GM18858 (cell line): ENCODE measurements around the gene CFAP99.

ENCODE experiments used
- ATAC-seq: cut with Tn5 transposase; IDR thresholded peaks from one replicate; pipeline ENCODE4 v1.9.1; 2021; ENCODE audit not compliant: unreplicated experiment

CFAP99 gene

DNA sequence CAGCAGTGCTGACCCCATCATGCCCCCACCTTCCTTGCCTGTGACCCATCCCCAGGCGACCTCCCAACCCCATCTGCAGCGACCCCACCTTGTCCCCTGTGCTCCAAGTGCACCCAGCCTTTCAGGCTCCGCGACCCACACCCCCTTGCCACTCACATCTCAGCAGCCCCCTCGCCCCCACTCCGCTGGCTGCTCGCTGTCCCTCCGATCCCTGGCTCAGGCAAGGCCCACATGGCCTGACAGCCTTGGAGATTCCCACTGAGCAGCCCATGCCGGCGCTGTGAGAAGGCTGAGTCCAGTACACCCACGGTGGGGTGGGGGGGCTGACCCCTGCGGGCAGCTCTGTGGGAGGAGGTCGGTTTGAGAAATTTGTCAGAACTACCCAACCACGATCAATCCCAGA is 9.4 kb upstream of the CFAP99 start:
- ATAC-seq: no peak

DNA sequence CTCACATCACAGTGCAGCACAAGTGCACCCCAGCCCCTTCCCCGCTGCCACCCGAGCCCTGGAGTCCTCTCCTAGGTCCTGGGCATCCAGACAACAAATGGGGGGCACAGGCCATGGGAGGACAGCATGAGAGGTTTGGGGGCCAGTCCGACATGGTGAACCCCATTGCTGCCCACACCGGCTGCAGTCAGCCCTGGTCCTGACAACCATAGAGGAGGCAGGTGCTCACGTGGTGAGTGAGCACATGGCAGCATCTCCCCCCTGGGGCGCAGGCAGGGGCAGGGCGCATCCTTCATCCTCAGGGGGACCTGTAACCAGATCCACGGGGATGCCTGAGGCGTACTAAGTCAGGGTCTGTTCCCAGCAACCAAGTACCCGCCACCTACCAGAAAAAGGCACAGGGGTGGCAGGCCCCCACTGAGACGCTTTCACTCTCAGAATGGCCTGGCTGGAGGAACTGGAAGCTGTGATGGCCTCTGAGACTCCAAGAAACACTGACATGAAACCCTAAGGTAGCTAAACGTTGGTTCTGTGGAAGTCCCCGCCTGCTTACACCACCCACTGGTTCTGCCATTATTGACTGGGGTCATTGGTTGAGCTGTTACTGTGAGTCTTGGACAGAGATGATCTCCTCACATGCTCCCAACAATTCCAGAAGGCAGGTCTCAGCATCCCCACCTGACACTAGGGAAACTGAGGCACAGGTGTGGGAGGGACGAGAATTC is 6.8 kb upstream of the CFAP99 start:
- ATAC-seq: no peak

DNA sequence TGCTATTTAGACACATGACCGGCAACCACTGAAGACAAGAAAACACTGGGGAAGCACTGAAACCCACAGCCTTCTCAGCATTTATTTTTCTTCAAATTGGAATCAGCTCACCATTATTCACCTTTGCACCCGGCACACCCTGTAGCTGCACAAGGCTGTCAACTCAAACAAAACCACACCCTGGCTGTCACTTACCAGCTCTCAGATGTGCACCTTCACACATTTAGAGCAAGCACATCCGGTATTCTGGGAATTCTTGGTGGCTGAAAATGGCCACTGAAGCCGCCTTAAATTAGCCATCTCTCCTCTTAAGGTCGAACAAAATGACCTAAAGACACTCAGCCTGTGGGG is 6.2 kb upstream of the CFAP99 start:
- peak; percentile 20 for ATAC-seq

DNA sequence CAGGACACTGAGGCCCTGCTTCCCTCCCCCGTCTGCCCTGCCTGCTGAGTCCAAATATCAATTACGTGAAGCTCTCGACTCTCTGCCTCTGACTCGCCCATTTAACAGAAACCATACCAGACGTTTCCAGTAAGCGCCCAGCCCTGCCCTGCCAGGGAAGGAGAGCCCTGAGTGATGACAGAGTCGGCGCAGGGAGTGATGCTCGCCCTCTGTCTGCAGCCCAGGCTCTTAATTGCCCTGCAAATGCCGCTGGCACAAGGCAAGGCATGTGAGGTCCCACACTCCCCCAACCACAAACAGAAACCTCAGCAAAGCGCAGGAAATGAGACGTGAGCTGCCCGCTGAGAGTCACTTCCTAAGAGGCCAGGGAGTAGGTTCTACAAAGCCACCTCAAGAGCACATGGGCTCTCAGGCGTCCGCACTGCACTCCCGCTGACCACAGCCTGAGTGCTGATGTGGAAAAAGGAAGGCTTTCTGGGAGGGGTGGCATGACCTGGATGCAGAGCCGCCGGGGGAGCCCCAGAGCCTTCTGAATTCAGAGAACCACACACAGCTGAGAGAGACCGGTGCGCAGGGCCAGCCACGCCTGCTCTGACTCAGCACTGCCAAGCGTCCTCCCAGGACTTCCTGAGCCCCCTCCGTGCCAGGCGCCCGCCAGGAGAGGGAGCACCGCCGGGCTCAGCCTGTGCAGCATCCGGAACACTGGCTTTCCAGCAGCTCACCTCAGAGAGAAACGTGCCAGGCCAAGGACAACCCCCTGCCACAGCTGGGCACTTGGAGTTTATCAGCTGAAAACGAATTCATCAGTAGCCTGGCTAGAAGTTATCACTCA is 5.7 kb upstream of the CFAP99 start:
- ATAC-seq: peak; percentile 43

DNA sequence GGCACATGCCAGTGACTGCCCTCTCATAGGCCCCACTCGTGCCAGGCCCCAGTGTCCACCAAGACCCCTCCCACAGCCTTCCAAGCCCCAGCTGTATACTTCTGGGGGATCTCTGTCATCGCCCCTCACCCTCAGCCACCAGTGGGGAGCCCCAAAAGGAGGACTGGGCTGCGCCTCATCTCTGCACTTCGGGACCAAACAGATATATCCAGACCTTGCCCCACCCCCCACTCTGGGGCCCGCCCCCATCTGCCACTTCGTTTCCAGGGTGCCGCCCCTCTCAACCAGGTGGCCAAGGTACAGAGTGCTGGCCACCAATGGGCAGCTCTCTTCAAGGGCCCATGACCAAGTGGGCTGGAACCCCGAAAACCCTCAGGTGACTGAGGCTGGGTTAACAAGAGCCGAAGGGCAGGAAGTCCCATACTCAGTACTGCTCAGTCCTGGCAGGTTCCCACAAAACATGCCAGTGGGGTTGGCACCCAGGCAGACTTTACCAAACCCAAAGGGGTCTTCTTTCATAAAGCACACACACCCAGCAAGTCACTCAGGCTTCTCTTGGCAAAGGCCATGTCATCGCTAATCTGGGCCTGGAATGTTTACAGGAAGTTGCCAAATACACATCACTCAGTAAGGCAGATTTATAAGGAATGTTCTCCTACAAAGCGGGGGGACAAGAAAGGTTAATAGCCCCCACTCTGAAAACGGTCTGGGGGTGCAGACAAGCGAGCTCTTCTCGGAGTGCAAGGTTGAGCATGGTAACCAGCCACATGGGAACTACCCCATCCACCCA is 4.7 kb upstream of the CFAP99 start:
- no peak for ATAC-seq

DNA sequence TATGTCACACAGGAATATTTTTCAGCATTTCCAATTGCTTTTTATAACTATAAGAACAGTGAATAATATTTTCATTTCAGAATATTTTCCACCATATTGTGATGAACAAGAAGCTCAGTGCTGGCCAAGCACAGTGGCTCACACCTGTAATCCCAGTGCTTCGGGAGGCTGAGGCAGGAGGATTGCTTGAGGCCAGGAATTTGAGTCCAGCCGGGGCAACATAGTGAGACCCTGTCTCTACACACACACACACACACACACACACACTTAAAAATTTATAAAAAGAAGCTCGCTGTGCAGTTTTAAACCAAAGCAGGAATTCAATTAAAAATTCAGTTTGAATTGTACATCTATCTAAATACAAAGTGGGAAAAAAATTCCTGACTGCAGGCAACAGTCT is 3.5 kb upstream of the CFAP99 start:
- no peak for ATAC-seq

DNA sequence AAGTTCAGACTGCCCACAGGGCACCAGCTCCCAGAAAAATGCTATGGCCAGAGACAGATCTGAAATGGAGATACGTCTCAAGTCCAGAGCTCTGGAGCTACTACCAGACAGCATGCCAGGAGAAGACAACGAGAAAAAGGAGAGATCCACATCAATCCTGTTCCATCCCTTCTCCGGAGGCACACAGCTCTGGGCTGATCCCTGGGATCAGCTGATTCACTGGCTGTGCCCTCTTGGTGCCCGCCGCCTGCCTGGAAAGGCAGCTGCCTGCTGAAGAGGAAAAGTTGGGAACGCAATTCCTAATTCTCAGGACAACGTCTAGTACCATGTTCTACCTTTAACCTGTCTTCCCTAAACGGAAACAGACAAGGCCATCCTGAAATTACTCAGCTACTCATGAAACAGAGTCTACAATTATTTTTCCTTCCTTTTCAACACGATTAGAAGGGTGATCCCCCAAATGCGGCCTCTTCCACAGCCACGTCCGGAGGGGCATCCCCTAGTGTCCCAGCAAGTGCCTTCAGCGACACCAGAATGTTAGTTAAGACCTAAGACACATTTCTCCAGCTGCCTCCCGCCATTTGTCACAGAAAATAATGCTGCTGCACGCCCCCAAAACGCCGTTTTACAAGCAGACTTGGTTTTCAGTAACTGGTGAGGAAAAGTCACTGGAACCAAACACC is 2.7 kb upstream of the CFAP99 start:
- no peak for ATAC-seq

DNA sequence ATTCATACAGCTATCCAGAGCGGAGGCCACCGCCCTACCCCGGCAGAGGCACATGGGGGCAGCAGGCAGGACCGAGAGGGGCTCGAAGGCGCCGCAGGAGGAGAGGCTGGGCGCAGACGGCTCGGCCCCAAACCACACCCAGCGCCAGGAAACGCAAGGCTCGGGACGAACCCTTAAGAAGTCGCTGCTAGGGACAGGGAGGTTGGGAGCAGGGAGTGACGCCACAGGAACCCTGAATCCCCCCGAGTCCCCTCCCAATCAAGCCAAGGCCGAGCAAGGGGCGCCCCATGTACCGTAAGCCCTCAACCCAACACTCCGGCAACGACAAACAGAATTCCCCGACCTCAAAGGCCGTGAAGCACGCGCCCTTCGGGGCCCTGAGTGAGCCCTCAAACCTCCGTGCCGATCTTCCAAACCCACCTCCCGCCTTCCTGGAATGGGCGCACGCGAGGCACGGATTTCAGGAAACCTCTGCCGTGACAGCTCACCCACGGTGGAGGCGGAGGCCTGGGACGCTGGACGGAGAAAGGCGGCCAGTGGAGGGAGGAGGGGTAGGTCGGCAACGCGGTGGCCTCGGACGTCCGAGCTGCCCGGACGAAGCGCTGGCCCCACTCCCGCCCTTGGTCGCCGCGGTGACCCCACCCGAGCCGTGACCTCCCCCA is 2.1 kb upstream of the CFAP99 start:
- ATAC-seq: no peak

DNA sequence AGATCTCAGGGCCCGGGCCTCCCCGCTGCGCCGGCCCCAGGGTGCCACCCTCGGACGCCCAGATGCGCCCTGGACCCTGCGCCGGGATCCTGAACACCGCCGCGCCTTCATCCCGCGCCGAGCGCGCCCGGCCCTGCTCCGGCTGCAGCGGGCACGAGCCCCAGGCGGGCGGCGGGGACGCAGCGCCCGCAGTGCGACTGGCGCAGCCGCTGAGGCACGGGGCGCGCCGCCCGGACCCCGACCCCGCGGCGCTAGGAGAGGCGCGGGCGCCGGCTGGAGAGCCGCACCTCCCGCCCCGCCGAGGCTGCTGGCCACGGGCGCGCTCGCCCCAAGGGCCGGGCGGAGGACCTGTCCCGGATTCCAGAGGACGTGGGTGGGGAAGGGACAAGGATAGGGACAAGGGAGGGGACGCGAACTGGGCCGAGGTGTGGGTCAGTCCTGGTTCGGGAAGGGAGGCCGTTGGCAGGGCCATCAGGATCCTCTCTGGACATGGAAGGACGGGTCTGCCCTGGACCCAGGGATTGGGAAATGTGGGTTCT is 1.5 kb upstream of the CFAP99 start:
- ATAC-seq: no peak

DNA sequence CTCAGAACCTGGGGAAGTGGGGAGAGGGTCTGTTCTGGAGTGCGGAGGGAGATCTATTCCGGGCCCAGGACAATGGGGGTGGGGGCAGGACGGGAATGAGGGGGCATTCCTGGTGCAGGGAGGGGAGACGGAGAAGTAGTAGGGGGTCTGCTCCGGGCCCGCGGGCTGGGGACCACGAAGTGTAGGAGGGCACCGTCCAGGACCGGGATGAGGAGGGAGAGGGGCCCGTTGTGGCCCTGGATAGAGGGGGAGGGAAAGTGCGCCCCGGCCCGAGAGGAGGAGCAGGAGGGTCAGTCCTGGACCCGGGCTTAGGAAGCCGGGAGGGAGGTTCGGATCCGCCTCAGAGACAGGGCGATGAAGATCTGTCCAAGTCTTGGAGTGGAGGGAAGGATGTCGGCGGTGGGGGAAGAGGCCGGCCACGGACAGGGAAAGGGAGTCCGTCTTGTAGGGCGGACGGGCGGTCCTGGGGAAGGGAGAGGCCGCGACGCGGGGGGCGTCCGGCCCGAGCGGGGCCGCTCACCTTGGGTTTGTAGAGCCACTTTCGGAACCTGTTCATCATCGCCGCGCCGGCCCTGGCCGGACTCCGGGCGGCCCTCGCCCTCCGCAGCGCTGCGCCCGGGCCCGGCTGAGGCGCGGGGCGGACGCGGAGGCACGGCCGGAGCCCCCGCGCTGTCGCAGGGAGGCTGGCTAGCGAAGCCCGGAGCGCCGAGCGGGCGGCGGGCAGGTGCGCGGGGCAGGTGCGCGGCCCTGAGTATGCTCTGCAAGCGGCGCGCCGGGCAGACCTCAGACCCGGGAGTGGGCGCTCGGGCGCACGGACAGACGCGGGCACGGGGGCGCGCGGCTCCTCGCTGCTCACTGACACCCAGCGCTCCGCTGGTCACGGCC is 748 bp upstream of the CFAP99 start, which contains the start of gene ZFYVE28:
Gene ZFYVE28 (minus strand): TSS at position 881 of the 885 bp plus-strand sequence. CDS start 322 bp downstream, at position 559.
- ATAC-seq: no peak

DNA sequence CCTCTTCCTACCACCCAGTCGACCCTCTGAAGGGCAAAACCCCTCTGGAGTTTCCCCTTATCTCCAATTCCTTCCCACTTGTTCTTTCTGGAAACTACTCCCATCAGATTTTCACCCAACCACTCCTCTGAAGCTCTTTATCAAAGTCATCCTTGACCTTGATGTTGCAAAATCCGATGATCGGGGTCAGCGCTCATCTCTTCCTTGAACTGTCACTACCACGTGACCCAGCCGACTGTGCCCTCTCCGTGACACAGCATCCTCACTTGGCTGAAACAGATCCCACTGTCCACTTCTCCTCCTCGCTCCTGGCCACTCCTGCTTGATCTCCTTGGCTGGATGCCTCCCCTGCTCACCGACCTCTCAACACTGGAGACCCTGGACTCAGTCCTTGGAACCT is 1.1 kb downstream of the CFAP99 start:
- no peak for ATAC-seq

DNA sequence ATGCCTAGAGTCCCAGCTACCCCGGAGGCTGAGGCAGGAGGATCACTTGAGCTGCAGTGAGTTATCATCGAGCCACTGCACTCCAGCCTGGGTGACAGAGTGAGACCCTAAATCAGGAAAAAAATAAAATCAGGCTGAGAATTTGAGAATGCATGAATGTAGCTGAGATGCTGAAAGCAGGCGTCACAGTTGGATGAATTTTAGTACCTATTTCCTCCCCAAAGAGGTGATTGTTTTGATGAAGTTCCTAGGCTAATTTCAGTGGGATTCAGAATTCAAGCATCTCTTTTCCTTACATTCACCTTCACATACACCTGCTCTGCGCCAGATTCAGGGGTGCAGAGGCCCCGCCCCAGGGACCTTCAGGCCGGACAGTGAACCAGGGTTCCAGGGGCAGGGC is 3.2 kb downstream of the CFAP99 start:
- ATAC-seq: no peak

DNA sequence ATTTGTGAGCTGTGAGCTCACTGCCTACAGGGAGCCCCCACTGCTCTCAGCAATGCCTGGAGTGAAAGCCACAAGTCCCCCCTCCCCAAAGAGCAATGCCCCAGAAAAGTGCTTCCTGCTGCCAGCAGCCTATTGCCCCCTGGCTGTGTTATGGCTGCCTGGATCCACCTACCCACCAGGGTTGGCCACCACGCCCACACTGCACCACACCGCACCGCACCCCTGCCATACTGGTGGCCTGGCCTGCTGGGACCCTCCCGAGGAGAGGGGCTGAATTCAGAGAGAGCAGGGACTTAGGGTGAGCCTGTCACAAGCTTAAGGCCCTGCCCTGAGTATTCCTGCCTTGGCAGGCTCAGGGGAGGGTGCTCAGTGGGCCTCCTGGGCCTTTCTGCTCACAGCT is 4.3 kb downstream of the CFAP99 start:
- no peak for ATAC-seq

DNA sequence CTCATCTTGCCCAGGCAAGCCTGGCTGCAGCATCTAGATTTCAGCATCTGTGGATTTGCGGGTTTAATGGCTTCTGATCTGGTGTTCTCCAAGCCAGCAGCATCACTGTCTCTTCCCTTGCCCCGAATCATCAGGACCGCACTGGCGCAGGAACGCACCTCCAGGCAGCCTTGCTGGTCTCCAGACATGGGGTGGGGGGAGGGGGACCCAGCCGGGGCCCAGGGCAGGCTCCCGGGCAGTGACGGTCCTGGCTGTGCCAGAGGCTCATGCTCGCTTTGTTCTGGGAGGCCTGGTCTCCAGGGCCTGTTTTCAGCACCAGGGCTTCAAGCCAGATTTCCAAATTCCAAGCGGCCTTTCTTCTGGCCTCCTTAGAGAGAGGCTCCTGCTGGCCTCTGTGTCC is 4.9 kb downstream of the CFAP99 start:
- no peak for ATAC-seq

DNA sequence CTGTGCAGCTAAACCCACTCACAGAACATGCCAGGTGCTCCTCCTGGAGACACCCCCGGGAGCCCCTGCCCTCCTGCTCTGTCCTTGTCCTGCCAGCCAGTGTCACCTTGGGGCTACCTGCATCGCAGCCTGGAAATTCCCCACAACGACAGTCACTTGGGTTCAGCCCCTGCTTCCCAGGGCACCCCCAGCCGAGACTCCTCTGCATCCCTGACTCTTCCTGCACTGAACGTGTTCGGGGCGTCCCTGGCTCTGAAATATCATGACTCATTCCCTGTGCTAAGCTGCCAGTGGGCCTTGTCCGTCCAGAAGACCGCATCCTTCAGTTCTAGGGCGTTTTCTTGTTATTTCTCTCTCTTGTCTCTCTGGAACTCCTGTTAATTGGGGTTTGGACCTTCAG is 5.8 kb downstream of the CFAP99 start:
- ATAC-seq: no peak

DNA sequence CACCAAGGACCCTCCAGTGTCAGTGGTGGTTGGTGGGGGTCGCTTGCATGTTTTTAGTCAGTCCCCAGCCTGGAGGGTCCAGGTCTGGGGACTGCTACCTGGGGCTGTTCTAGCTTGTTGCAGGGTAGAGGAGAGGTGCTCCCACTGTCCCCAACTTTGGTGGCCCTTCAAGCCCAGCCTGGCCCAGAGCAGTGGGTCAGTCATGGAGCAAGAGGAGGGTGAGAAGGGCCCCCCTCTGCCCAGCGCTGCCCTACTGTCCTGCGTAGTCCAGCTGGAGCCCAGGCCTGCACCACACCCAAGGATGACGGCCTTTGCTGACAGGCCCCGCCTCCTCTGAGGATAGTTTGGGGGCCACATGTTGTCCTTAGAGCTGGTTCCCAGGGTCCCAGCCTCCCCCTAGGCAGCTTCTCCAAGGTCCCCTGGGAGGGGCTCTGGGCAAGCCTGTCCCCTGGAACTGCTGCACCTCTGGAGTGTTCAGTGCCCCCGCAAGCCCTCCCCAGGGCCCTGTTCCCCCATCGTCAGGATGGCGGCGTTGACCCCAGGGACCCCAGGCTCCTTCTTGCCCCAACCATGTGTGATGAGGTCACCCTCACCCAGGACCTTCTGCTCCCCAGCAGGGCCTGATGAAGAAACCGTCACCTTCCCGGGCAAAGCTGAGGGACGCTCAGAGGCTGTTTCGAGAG is 6.8 kb downstream of the CFAP99 start:
- no peak for ATAC-seq

DNA sequence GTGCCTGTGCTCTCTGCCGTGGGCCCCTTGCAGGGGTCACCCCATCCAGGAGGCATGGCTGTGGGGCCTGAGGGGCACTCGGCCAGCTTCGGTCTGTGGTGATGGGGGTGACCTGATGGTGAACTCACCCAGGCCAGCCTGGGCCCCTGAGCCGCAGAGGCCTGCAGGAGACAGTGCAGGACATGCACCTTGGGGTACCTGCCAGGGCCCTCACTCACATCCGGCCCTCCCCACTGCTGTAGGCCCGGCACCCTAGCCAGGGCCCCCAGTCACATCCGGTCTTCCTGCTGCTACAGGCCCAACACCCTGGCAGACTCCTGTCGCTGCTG is 7.3 kb downstream of the CFAP99 start:
- no peak for ATAC-seq

DNA sequence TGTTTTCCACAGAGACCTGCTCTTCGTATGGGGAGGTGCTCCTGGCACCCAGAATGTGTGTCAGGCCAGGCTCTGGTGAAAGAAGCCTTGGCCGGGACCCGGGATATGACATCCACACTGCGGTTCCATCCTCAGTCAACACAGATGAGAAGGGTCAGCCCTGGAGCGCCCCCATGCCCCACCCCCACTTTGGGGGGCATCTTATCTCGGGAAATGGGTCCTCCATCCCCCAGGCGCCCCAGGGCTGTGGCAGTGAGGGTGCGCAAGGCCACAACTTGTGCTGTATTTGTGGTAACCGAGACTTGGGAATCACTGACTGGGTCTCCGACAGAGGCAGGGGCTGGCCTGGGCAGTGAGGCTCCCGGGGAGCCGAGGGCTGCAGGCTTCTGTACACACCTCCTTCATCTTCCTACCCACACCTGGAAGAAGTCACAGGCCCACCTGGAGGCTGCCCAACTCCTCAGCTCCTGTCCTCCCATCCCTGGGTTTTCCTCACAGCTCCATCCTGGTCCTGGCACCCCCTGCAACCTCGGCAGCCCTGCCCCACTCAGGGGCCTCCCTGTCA is 8.0 kb downstream of the CFAP99 start:
- ATAC-seq: no peak
